GM19463 (cell line): ENCODE data around the gene GLG1.
"Not testable (repeated sequence)": the region's sequence is repeated elsewhere in the genome, so short reads cannot be mapped to it uniquely, and the experiment has no call there.

Source experiments
- ATAC-seq: cut with Tn5 transposase; IDR thresholded peaks from one replicate; pipeline ENCODE4 v1.9.1; 2021; ENCODE audit warnings: mild to moderate bottlenecking, moderate library complexity; ENCODE audit not compliant: unreplicated experiment

The GLG1 gene

DNA sequence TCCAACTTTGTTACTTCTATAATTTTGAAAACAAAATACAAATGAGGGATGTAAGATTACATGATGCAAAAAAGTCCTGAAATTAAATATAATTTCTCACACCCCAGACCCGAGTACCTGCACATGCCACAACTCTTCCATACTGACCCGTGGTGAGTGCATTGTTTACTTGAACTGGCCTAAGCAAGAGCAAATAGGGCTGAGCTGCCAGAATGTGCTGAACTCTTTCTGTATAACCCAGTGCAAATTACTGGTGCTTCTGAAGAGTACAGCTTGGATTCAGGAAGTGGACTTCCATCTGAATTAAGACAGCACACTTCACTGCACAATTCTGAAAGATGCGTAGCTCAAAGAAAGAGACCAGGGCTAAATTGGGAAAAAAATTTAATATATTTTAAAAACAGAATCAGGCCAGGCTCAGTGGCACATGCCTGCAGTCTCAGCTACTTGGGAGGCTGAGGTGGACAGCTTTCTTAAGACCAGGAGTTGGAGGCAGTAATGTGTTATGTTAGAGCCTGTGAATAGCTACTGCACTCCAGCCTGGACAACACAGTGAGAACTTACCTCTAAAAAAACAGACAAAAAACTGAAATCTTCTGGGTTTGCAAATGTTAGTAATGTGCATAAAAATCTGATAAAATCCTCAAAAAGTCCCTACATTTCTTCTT is 63.9 kb downstream of the GLG1 start:
- ATAC-seq, result not testable (repeated sequence)

DNA sequence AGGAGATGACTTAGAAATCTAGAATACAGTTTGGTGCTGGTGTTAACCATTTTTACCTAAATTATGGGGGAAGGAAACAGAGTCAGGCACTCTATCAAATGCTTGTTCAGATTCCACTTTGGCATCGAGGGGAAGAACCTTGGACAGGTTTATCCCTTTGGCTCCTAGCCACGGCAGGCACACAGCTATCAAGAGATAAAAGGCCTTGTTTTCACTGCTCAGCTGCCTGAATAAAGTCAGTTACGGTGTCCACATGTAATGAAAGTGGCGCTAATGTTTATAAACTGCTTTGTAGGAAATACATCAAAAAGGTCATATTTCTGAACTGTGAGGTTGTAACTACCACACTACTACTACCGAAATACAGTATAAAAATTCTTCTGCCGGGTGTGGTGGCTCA is 66.3 kb downstream of the GLG1 start:
- ATAC-seq, result not testable (repeated sequence)

GRCh38 chr16:74538801-74539200 is 68.1 kb downstream of the GLG1 start:
- not testable (repeated sequence) for ATAC-seq

DNA sequence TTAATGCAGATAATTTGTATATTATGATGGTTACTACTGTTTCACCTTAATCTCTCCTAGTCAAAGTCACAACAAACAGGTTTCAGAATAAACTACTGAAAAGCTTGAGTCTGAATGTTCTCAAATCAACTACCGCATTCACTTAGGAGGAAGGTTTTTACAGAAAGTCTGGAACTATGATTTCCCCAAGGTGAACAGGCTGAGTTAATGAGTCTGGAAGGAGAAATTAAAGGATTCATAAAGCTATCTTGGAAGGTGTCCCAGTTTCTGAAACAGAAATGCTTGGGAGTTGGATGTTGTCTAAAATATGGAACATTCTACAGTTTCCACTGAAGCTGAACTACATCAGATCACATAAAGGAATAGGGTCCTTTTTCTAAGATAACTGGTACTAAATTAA is 69.2 kb downstream of the GLG1 start:
- not testable (repeated sequence) for ATAC-seq

DNA sequence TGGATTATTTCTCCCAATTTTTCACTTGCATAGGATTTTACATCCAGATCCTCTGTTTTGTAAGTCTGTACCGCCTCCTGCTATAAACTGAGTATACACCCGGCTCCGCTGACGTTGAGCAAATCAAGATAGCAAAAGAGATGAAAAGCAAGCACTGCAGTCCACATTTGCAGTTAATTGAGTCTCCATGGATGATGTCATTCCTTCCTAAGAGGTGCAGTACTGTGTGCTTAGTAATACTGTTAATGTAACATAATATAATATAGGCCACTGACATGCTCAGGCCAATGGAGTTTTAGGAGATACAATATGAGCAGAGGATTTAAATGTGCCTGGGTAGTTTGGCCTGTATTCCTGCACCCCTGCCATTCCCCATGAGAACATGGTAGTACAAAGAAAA is 72.3 kb downstream of the GLG1 start:
- not testable (repeated sequence) for ATAC-seq

DNA sequence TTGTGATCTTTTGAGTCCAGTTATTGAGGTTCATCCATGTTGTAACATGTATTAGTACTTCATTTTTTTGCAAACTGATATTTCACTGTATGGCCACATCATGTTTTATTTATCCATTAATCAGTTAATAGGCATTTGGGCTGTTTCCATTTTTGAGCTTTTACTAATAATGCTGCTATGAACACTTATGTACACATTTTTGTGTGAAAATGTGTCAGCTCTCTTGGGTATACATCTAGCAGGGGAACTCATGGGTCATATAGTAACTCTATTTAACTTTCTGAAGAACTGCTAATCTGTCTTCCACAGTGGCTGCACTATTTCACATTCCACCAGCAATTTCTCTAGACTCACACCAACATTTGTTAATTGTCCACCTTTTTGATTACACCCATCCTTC is 82.0 kb downstream of the GLG1 start:
- ATAC-seq, result no peak

GRCh38 chr16:74524117-74524516 is 82.8 kb downstream of the GLG1 start:
- no peak for ATAC-seq

GRCh38 chr16:74523706-74524105 is 83.2 kb downstream of the GLG1 start:
- not testable (repeated sequence) for ATAC-seq

DNA sequence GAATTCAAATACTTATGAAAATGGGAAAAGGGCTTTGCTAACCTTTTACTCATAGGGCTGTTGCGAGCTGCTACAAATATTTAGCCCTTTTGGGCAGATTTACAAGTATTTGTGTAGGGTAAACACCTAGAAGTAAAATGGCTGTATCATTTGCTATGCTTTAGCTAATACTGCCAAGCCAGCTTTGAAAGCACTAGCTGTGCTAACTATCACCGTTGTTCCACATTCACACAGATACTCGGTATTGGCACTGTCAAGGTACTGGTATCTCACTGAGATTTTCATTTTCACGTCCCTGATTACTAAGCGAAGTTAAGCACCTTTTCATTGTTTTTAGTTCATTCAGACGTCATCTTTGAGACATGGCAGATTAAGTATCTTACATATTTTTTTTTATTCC is 84.8 kb downstream of the GLG1 start:
- ATAC-seq, result no peak

DNA sequence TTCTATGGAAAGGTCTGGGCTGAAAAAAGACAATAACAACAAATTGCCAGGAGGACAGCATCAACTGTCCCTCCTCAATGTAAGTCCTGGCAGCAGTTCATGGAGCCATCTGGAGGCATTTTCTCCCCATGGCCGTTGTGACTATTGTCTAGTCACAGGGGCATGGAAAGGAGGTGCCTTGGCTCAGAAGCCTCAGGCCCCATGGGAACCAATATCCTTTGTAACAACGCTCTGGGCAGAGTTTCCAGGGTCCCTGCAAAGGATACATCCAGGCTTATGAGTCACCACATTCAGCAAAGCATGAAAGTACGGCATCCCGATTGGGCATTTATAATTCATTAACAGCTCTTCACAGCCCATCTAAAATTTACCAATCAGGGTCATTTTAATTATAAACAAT is 85.2 kb downstream of the GLG1 start:
- ATAC-seq, result no peak

DNA sequence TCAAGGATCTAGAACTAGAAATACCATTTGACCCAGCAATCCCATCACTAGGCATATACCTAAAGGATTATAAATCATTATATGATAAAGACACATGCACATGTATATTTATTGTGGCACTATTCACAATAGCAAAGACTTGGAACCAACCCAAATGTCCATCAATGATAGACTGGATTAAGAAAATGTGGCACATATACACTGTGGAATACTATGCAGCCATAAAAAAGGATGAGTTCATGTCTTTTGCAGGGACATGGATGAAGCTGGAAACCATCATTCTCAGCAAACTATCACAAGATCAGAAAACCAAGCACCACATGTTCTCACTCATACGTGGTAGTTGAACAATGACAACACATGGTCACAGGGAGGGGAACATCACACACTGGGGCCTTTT is 88.0 kb downstream of the GLG1 start:
- ATAC-seq, result not testable (repeated sequence)

DNA sequence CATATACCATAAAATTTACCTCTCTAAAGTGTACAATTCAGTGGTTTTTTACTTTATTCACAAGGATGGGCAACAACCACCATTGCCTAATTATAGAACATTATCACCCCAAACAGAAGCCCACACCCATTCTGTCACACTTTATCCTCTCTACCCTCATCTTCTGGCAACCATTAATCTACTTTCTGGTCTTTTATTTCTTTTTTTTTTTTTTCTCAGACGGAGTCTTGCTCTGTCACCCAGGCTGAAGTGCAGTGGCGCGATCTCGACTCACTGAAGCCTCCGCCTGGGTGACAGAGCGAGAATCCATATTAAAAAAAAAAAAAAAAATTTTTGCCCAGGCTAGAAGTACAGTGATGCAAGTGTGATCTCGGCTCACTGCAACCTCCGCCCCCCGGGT is 95.0 kb downstream of the GLG1 start:
- ATAC-seq, result no peak

- no peak for ATAC-seq
These were observed 101.9 kb downstream of the GLG1 start for GRCh38 chr16:74505011-74505410.

DNA sequence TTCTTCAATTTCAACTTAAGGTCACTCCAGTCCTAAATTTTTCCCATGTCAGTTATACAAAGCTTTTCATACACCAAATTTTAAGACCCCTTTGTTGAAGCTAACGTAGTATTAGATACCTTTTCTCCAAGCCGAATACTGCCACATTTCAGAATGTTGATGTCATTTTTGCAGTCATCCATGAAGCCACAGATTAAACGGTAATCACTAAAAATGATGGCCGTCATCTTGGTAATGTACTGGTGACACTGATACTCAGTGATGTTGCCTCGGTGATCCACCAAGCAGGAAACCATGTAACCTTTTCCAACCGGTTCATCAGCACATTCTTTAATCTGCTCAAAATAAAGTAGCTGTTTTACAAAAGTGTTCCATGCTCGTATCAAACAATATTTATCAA is 103.5 kb downstream of the GLG1 start:
- ATAC-seq, result no peak

- ATAC-seq, result no peak
These were observed 105.1 kb downstream of the GLG1 start for GRCh38 chr16:74501484-74502478.

- no peak for ATAC-seq
These were observed 106.0 kb downstream of the GLG1 start for GRCh38 chr16:74500907-74501306.

DNA sequence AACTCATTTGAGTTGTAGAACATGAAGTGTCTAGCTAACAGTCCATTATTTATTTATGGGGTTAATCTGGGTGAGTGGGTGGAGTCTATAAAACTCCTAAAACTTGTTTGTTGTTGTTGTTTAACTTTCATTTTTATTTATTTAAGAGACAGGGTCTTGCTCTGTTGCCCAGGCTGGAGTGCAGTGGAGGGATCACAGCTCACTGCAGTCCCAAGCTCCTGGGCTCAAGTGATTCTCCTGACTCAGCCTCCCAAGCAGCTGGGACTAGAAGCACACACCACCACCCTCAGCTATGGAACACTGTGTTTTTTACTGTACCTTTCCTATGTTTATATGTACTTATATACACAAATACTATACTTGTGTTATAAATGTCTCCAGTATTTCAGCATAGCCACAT is 107.8 kb downstream of the GLG1 start:
- ATAC-seq, result no peak

DNA sequence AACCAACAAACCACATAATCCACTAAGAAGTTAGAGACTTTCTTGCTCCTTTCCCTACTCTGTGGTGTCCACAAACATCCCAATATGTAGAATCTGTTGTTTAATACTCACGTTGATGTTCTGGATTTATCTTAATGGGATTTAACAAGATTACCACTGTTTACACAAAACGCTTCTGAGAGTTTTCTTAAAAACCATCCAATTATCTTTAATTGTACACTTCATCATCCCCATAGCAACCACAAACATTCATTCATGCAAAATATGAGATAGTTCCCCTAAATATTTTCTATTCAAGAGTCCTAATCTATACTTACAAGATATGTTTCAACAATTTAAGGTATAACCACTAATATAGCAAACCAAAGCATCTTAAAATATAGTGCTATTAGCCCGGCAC is 109.2 kb downstream of the GLG1 start:
- no peak for ATAC-seq

GRCh38 chr16:74496054-74496453 is 110.9 kb downstream of the GLG1 start:
- no peak for ATAC-seq

GRCh38 chr16:74492976-74493375 is 113.9 kb downstream of the GLG1 start:
- no peak for ATAC-seq

- no peak for ATAC-seq
These were observed 119.0 kb downstream of the GLG1 start for GRCh38 chr16:74487634-74488495.
